GM23248 (cell line): ENCODE results near the gene ARHGAP24. TPM values are rescaled to one million over a fixed set of nuclear protein-coding genes. Genes with fewer than 3 reads are reported as not detected.

Experiments
- DNase-seq: peaks from one replicate; pipeline ENCODE4 v3.0.0-alpha.2; 2015
- H2AFZ ChIP-seq: fragments of 200-600 bp; sonication (generic); 2 replicates; pipeline ENCODE4 v1.6.1; 2016; ENCODE audit warnings: antibody characterized with exemption
- H3F3A ChIP-seq: fragments of 200-600 bp; sonication (generic); 2 replicates; pipeline ENCODE4 v1.6.1; 2016; ENCODE audit warnings: mild to moderate bottlenecking, antibody characterized with exemption, mixed run types; ENCODE audit not compliant: insufficient read depth
- H3K27ac ChIP-seq: fragments of 200-600 bp; sonication (generic); 2 replicates; pipeline ENCODE4 v1.5.1; 2016; ENCODE audit warnings: mild to moderate bottlenecking
- H3K27me3 ChIP-seq: fragments of 200-600 bp; sonication (generic); replicated peaks from 2 replicates; pipeline ENCODE4 v1.6.1; 2016; ENCODE audit warnings: mild to moderate bottlenecking; ENCODE audit not compliant: insufficient read depth
- H3K36me3 ChIP-seq: fragments of 200-600 bp; sonication (generic); 2 replicates; pipeline ENCODE4 v1.6.1; 2016; ENCODE audit warnings: low read depth, mild to moderate bottlenecking
- H3K4me1 ChIP-seq: fragments of 200-600 bp; sonication (generic); 2 replicates; pipeline ENCODE4 v1.6.1; 2016; ENCODE audit warnings: mild to moderate bottlenecking; ENCODE audit not compliant: insufficient read depth
- H3K4me2 ChIP-seq: fragments of 200-600 bp; sonication (generic); one replicate; pipeline ENCODE4 v1.6.1; 2016; ENCODE audit warnings: mild to moderate bottlenecking; ENCODE audit not compliant: unreplicated experiment
- H3K4me3 ChIP-seq: fragments of 200-600 bp; sonication (generic); 2 replicates; pipeline ENCODE4 v1.5.1; 2016; ENCODE audit warnings: mild to moderate bottlenecking
- H3K79me2 ChIP-seq: fragments of 200-600 bp; sonication (generic); 2 replicates; pipeline ENCODE4 v1.6.1; 2016; ENCODE audit warnings: mild to moderate bottlenecking; ENCODE audit not compliant: insufficient read depth
- H3K9ac ChIP-seq: fragments of 200-600 bp; sonication (generic); 2 replicates; pipeline ENCODE4 v1.6.1; 2016; ENCODE audit warnings: mild to moderate bottlenecking
- H3K9me2 ChIP-seq: fragments of 200-600 bp; sonication (generic); 2 replicates; pipeline ENCODE4 v1.6.1; 2016; ENCODE audit warnings: mixed run types, mild to moderate bottlenecking, moderate library complexity; ENCODE audit not compliant: insufficient read depth
- H3K9me3 ChIP-seq: fragments of 200-600 bp; sonication (generic); one replicate; pipeline ENCODE4 v1.6.1; 2017; ENCODE audit warnings: low read depth
- H4K20me1 ChIP-seq: fragments of 200-600 bp; sonication (generic); 2 replicates; pipeline ENCODE4 v1.6.0; 2016; ENCODE audit not compliant: insufficient read depth
- EZH2 ChIP-seq: fragments of 200-600 bp; sonication (generic); IDR thresholded peaks from 2 replicates; pipeline ENCODE4 v1.6.1; 2018; ENCODE audit warnings: antibody characterized with exemption, mild to moderate bottlenecking; ENCODE audit not compliant: insufficient read depth, poor library complexity, severe bottlenecking
- EZH2phosphoT487 ChIP-seq: fragments of 200-600 bp; sonication (generic); IDR thresholded peaks from 2 replicates; pipeline ENCODE4 v1.6.1; 2018; ENCODE audit warnings: antibody characterized with exemption, moderate library complexity, mild to moderate bottlenecking, low read depth; ENCODE audit not compliant: insufficient read depth
- WGBS, 2 experiments: methylation state at CpG; one replicate each; pipeline ENCODE4 v1.1.6; 2015 to 2017; ENCODE audit warnings: low lambda C conversion rate in 2 of 2, low coverage in 1 of 2; ENCODE audit errors: missing lambda C conversion rate in 2 of 2; 5-methylcytosine and 5-hydroxymethylcytosine counted together
- in situ Hi-C: fragments of 300-500 bp; cut with MboI; formaldehyde crosslinking; loops from 2 replicates; pipeline ENCODE4 v1.15.0; 2020
- polyA plus RNA-seq: library from polyadenylated mRNA; unstranded; fragments of >200 nt; fragmentation: Nextera tagmentation; extraction: Ambion mirVana; gene quantifications from 2 replicates; pipeline ENCODE4 v1.2.1, GENCODE V29; 2016
- total RNA-seq: library from RNA; depleted of rRNA; stranded (reverse); fragments of >200 nt; shearing (Covaris generic); gene quantifications from 2 replicates; pipeline ENCODE4 v1.2.3, GENCODE V29; 2014

The ARHGAP24 gene
- total and polyA plus RNA-seq, 2 experiments from 2014 or later, result 24.1 to 31.6 TPM

GRCh38 chr4:85873566-85873965, 398.6 kb downstream of the ARHGAP24 start:
- H3K27ac ChIP-seq, result no peak overlapping the region
- in situ Hi-C loops, result no loop called here
- H3K4me2 ChIP-seq, result no peak overlapping the region
- TF ChIP-seq EZH2 (no peak), EZH2phosphoT487 (no peak)
- no peak overlapping the region for H3K9ac ChIP-seq
- no peaks in the 10 kb centered on the region for H3K36me3 ChIP-seq
- H3K4me3 ChIP-seq, result no peak overlapping the region
- no peak overlapping the region for H2AFZ ChIP-seq
- 60 to 66% methylated on average over 1 of the region's 1 CpG for WGBS, 2 experiments
- H3K9me3 ChIP-seq, result no peaks in the 10 kb centered on the region
- H3K9me2 ChIP-seq, result no peaks in the 10 kb centered on the region
- peaks cover 8% of the 10 kb centered on the region; the same call in 1 of the 2 replicates for H3F3A ChIP-seq
- peaks cover under 1% of the 10 kb centered on the region for H3K4me1 ChIP-seq
- H4K20me1 ChIP-seq, result no peaks in the 10 kb centered on the region
- no peak for DNase-seq
- peaks cover 89% of the 10 kb centered on the region for H3K79me2 ChIP-seq
- no peaks in the 10 kb centered on the region for H3K27me3 ChIP-seq

- no peak overlapping the region for H2AFZ ChIP-seq
- DNase-seq, result no peak
- 97 to 98% methylated on average over 3 of the region's 3 CpGs for WGBS, 2 experiments
Measured at GRCh38 chr4:85879518-85879917, 404.6 kb downstream of the ARHGAP24 start.

GRCh38 chr4:85883180-85883579, 408.2 kb downstream of the ARHGAP24 start:
- H3K9me3 ChIP-seq, result no peaks in the 10 kb centered on the region
- H3K27me3 ChIP-seq, result no peaks in the 10 kb centered on the region
- H3K36me3 ChIP-seq, result no peaks in the 10 kb centered on the region
- no peak overlapping the region for H2AFZ ChIP-seq
- no peak overlapping the region for H3K4me2 ChIP-seq
- no peaks in the 10 kb centered on the region for H3K4me1 ChIP-seq
- no peak overlapping the region for H3K27ac ChIP-seq
- H3K9ac ChIP-seq, result no peak overlapping the region
- no peak overlapping the region for H3K4me3 ChIP-seq
- no peak for DNase-seq
- TF ChIP-seq EZH2phosphoT487, result no peak
- no peak for TF ChIP-seq EZH2
- no peaks in the 10 kb centered on the region; the same call in 1 of the 2 replicates for H3K9me2 ChIP-seq
- in situ Hi-C loops, result no loop called here
- no peaks in the 10 kb centered on the region for H4K20me1 ChIP-seq
- no peaks in the 10 kb centered on the region for H3F3A ChIP-seq
- WGBS, 2 experiments, result 93 to 96% methylated on average over 1 of the region's 1 CpG
- H3K79me2 ChIP-seq, result peaks cover 97% of the 10 kb centered on the region

More at GRCh38 chr4:85879518-85879917, 404.6 kb downstream of the ARHGAP24 start:
- no peak overlapping the region for H3K27ac ChIP-seq
- no peaks in the 10 kb centered on the region for H4K20me1 ChIP-seq
- no peaks in the 10 kb centered on the region for H3K9me2 ChIP-seq
- H3K9ac ChIP-seq, result no peak overlapping the region
- H3K27me3 ChIP-seq, result no peaks in the 10 kb centered on the region
- H3K4me2 ChIP-seq, result no peak overlapping the region
- H3K79me2 ChIP-seq, result peaks cover 86% of the 10 kb centered on the region
- H3K36me3 ChIP-seq, result no peaks in the 10 kb centered on the region
- in situ Hi-C loops, result no loop called here
- no peaks in the 10 kb centered on the region for H3K9me3 ChIP-seq
- H3F3A ChIP-seq, result no peaks in the 10 kb centered on the region
- TF ChIP-seq EZH2phosphoT487, result no peak
- TF ChIP-seq EZH2, result no peak
- no peak overlapping the region for H3K4me3 ChIP-seq
- no peaks in the 10 kb centered on the region for H3K4me1 ChIP-seq

GRCh38 chr4:85884251-85884650, 409.3 kb downstream of the ARHGAP24 start:
- Histone ChIP-seq H3K27me3 (no peaks in the 10 kb centered on the region), H4K20me1 (no peaks in the 10 kb centered on the region; the same call in 1 of the 2 replicates), H3K36me3 (peaks cover 7% of the 10 kb centered on the region; the same call in 1 of the 2 replicates), H2AFZ (no peak overlapping the region), H3K4me3 (no peak overlapping the region), H3K9me2 (no peaks in the 10 kb centered on the region; the same call in 1 of the 2 replicates), H3K27ac (no peak overlapping the region), H3K4me1 (no peaks in the 10 kb centered on the region), H3K9ac (no peak overlapping the region), H3K9me3 (no peaks in the 10 kb centered on the region), H3K79me2 (peaks cover 97% of the 10 kb centered on the region), H3K4me2 (no peak overlapping the region), H3F3A (no peaks in the 10 kb centered on the region)
- DNase-seq, result no peak
- no peak for TF ChIP-seq EZH2
- TF ChIP-seq EZH2phosphoT487, result no peak
- in situ Hi-C loops, result no loop called here
- WGBS, 2 experiments, result 66 to 70% methylated on average over 2 of the region's 2 CpGs
